CD14-positive monocyte (primary cell): Measurements from ENCODE around the gene RHCG. TPM values are rescaled to one million over a fixed set of nuclear protein-coding genes. Genes with fewer than 3 reads are reported as not detected.
A peak's percentile ranks its signal among the peaks of the same experiment; 100 is the strongest.

Source experiments
- DNase-seq, 3 donors: peaks; one replicate each; pipeline ENCODE4 v3.0.0-alpha.2; 2011 to 2022
- H2AFZ ChIP-seq: 2 replicates; pipeline ENCODE4 v1.6.0; 2012; ENCODE audit warnings: mild to moderate bottlenecking, low read depth, low read length, inconsistent platforms; ENCODE audit not compliant: insufficient read depth, poor library complexity, severe bottlenecking
- H3K27ac ChIP-seq, 2 donors: 1 replicate in 1 of 2; 2 replicates in 1 of 2; pipeline ENCODE4 v1.5.1; 2012 to 2013; ENCODE audit warnings: low read length in 2 of 2, control low read depth in 1 of 2, inconsistent platforms in 1 of 2, low read depth in 1 of 2, mild to moderate bottlenecking in 1 of 2
- H3K27me3 ChIP-seq, 2 donors: one replicate each; pipeline versions ENCODE4 v1.6.0 to v1.6.1; 2011 to 2013; ENCODE audit warnings: low read length in 2 of 2; ENCODE audit not compliant: control insufficient read depth in 2 of 2, insufficient read depth in 2 of 2
- H3K36me3 ChIP-seq, 2 donors: replicated peaks in 1 of 2; 1 replicate in 1 of 2; 2 replicates in 1 of 2; pipeline versions ENCODE4 v1.5.1 to v1.6.1; 2012 to 2013; ENCODE audit warnings: low read length in 2 of 2, control low read depth in 1 of 2, inconsistent platforms in 1 of 2, mild to moderate bottlenecking in 1 of 2; ENCODE audit not compliant: insufficient read depth in 2 of 2, control insufficient read depth in 1 of 2
- H3K4me1 ChIP-seq, 2 donors: 1 replicate in 1 of 2; 2 replicates in 1 of 2; pipeline versions ENCODE4 v1.5.1 to v1.6.1; 2012 to 2013; ENCODE audit warnings: low read length in 2 of 2, control low read depth in 1 of 2, inconsistent platforms in 1 of 2, mild to moderate bottlenecking in 1 of 2, moderate library complexity in 1 of 2; ENCODE audit not compliant: insufficient read depth in 2 of 2, control insufficient read depth in 1 of 2
- H3K4me2 ChIP-seq: replicated peaks from 2 replicates; pipeline ENCODE3; 2012; ENCODE audit warnings: low read length, moderate library complexity, mild to moderate bottlenecking; ENCODE audit not compliant: poor library complexity, severe bottlenecking; ENCODE audit errors: extremely low read depth
- H3K4me3 ChIP-seq, 3 experiments: fragments of 200-600 bp in 1 of 3; sonication (generic) in 1 of 3; replicated peaks in 1 of 3; 1 replicate in 2 of 3; 2 replicates in 1 of 3; pipeline ENCODE4 v1.5.1; 2011 to 2013; ENCODE audit warnings: low read length in 3 of 3, mild to moderate bottlenecking in 3 of 3, control low read depth in 2 of 3, low read depth in 2 of 3, inconsistent platforms in 1 of 3, moderate library complexity in 1 of 3
- H3K79me2 ChIP-seq: 2 replicates; pipeline ENCODE4 v1.6.0; 2012; ENCODE audit warnings: mild to moderate bottlenecking, control low read depth, inconsistent platforms, low read length, moderate library complexity; ENCODE audit not compliant: insufficient read depth
- H3K9ac ChIP-seq: 2 replicates; pipeline ENCODE4 v1.6.0; 2017; ENCODE audit warnings: low read length, mild to moderate bottlenecking; ENCODE audit not compliant: insufficient read depth, poor library complexity, severe bottlenecking
- H3K9me3 ChIP-seq, 2 donors: replicated peaks in 1 of 2; 1 replicate in 1 of 2; 2 replicates in 1 of 2; pipeline versions ENCODE4 v1.5.1 to v1.6.1; 2012 to 2013; ENCODE audit warnings: low read length in 2 of 2, control low read depth in 1 of 2; ENCODE audit not compliant: control insufficient read depth in 1 of 2, insufficient read depth in 1 of 2
- H4K20me1 ChIP-seq: 2 replicates; pipeline ENCODE4 v1.6.0; 2012; ENCODE audit warnings: mild to moderate bottlenecking, low read length, control low read depth, moderate library complexity; ENCODE audit not compliant: insufficient read depth
- H3K27ac Mint-ChIP-seq, 7 donors: one replicate each; pipeline ENCODE4 v1.8.0; 2020; ENCODE audit warnings: mild to moderate bottlenecking in 7 of 7, mixed read lengths in 7 of 7, moderate library complexity in 6 of 7, inconsistent platforms in 2 of 7
- H3K27me3 Mint-ChIP-seq, 3 donors: one replicate each; pipeline ENCODE4 v1.8.0; 2021 to 2022; ENCODE audit warnings: low read depth in 3 of 3, mild to moderate bottlenecking in 3 of 3, mixed read lengths in 3 of 3, moderate library complexity in 3 of 3, inconsistent platforms in 1 of 3
- H3K36me3 Mint-ChIP-seq, 2 donors: one replicate each; pipeline ENCODE4 v1.8.0; 2020; ENCODE audit warnings: mixed read lengths in 2 of 2, inconsistent platforms in 1 of 2, mild to moderate bottlenecking in 1 of 2
- H3K4me1 Mint-ChIP-seq: one replicate; pipeline ENCODE4 v1.8.0; 2020; ENCODE audit warnings: mild to moderate bottlenecking, mixed read lengths
- H3K4me3 Mint-ChIP-seq, 2 donors: one replicate each; pipeline ENCODE4 v1.8.0; 2020; ENCODE audit warnings: mild to moderate bottlenecking in 2 of 2, mixed read lengths in 2 of 2, moderate library complexity in 1 of 2
- H3K9me3 Mint-ChIP-seq, 7 donors: one replicate each; pipeline ENCODE4 v1.8.0; 2020 to 2022; ENCODE audit warnings: mixed read lengths in 7 of 7, mild to moderate bottlenecking in 6 of 7, moderate library complexity in 6 of 7, inconsistent platforms in 2 of 7
- CTCF ChIP-seq: fragments of 200-600 bp; IDR thresholded peaks from one replicate; pipeline ENCODE4 v1.8.0; 2022; ENCODE audit warnings: antibody characterized with exemption, mild to moderate bottlenecking
- WGBS: methylation state at CpG from one replicate; pipeline ENCODE4 v1.1.5; 2013; ENCODE audit warnings: missing lambda C conversion rate; ENCODE audit not compliant: insufficient coverage; 5-methylcytosine and 5-hydroxymethylcytosine counted together
- intact Hi-C, 2 donors: fragments of 100-400 bp; cut with micrococcal nuclease; formaldehyde crosslinking; loops; one replicate each; pipeline versions ENCODE4 v1.15.0 to v1.15.1; 2023
- polyA plus RNA-seq, 3 donors: library from polyadenylated mRNA; depleted of rRNA in 1 of 3; unstranded in 2 of 3; stranded (reverse) in 1 of 3; fragments of 300-500 nt in 2 of 3; fragments of >200 nt in 1 of 3; fragmentation: Illumina TruSeq in 2 of 3; gene quantifications; 1 replicate in 2 of 3; 2 replicates in 1 of 3; pipeline ENCODE4 v1.2.3, GENCODE V29; 2012 to 2021

Gene RHCG
- polyA plus RNA-seq, 3 donors, result not detected

GRCh38 chr15:89526601-89527441 is 30.4 kb upstream of the RHCG start:
- no peak overlapping the region for H3K4me2 ChIP-seq
- H3K79me2 ChIP-seq, result no peaks in the 10 kb centered on the region
- Mint-ChIP-seq H3K4me3 (no peak overlapping the region), H3K4me1 (no peaks in the 10 kb centered on the region), H3K36me3 (no peaks in the 10 kb centered on the region), H3K27ac (peak overlapping the region in 1 of 7 donors; percentile 34), H3K9me3 (no peaks in the 10 kb centered on the region), H3K27me3 (peaks cover 10 to 11% (median 10%) of the 10 kb centered on the region in 3 donors)
- TF ChIP-seq CTCF, result no peak
- no peaks in the 10 kb centered on the region for H4K20me1 ChIP-seq
- no peaks in the 10 kb centered on the region for H3K4me1 ChIP-seq
- no peak overlapping the region for H3K27ac ChIP-seq
- H3K36me3 ChIP-seq, result no peaks in the 10 kb centered on the region
- no peak for DNase-seq
- H3K9me3 ChIP-seq, result no peaks in the 10 kb centered on the region
- no peak overlapping the region for H2AFZ ChIP-seq
- H3K9ac ChIP-seq, result no peak overlapping the region
- H3K27me3 ChIP-seq, result no peaks in the 10 kb centered on the region
- intact Hi-C loops, result no loop called here
- WGBS, result 89% methylated on average over 8 of the region's 10 CpGs
- H3K4me3 ChIP-seq, result no peak overlapping the region

DNA sequence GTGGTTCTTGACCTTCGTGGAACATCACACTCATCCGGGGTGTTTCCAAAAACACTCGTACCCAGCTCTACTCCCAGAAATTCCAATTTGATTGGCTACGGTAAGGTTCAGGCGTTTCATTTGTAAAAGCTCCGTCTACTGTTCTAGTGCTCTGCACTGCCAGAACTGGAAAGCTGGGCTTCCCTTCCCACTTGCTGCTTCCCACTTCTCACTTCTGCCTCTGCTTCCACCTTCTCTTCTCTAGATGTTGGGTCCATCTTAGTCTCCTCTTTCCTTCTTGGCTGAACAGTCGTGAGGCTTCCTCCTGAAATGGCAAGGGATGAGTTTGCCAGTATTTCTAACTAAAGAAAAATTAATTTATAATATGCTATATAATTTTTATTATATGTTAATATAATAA is 29.8 kb upstream of the RHCG start:
- H3K36me3 ChIP-seq, result no peaks in the 10 kb centered on the region
- H4K20me1 ChIP-seq, result no peaks in the 10 kb centered on the region
- Mint-ChIP-seq H3K27ac (no peak overlapping the region), H3K9me3 (peaks cover 0 to under 1% (median 0%) of the 10 kb centered on the region in 7 donors), H3K36me3 (no peaks in the 10 kb centered on the region), H3K4me3 (no peak overlapping the region), H3K27me3 (peaks cover 9 to 11% (median 10%) of the 10 kb centered on the region in 3 donors), H3K4me1 (no peaks in the 10 kb centered on the region)
- no peaks in the 10 kb centered on the region for H3K9me3 ChIP-seq
- no peak for TF ChIP-seq CTCF
- no peak overlapping the region for H3K4me3 ChIP-seq
- DNase-seq, result no peak
- H3K9ac ChIP-seq, result no peak overlapping the region
- intact Hi-C loops, result no loop called here
- H3K4me1 ChIP-seq, result no peaks in the 10 kb centered on the region
- H2AFZ ChIP-seq, result no peak overlapping the region
- WGBS, result 100% methylated on average over 6 of the region's 7 CpGs
- H3K27ac ChIP-seq, result no peak overlapping the region
- H3K27me3 ChIP-seq, result no peaks in the 10 kb centered on the region
- no peak overlapping the region for H3K4me2 ChIP-seq
- H3K79me2 ChIP-seq, result no peaks in the 10 kb centered on the region
